Naive thymus-derived CD4-positive, alpha-beta T cell (primary cell): ENCODE measurements around the gene KRT4. TPM values are rescaled to one million over a fixed set of nuclear protein-coding genes. Genes with fewer than 3 reads are reported as not detected.

ENCODE experiments used
- ATAC-seq: fragments of 150-1000 bp; cut with Tn5 transposase; 2 replicates; pipeline ENCODE4 v1.10.0; 2021; ENCODE audit warnings: mild to moderate bottlenecking, moderate library complexity
- CTCF ChIA-PET: fragments of 350-600 bp; sonication (Branson Sonifier 250); formaldehyde crosslinking; loops from one replicate; lab custom pipeline; 2021; ENCODE audit warnings: antibody characterized with exemption; lab: Charles Lee
- POLR2A ChIA-PET: fragments of 350-600 bp; sonication (Branson Sonifier 250); formaldehyde crosslinking; loops from one replicate; lab custom pipeline; 2021; ENCODE audit warnings: antibody characterized with exemption, inconsistent platforms; lab: Charles Lee
- DNase-seq, 9 donors: peaks; one replicate each; pipeline versions ENCODE4 v3.0.0 to v3.0.0-alpha.2; 2020 to 2022; ENCODE audit warnings: mixed read lengths in 1 of 9
- H3K27ac ChIP-seq: one replicate; pipeline ENCODE4 v1.7.0; 2013; ENCODE audit warnings: mild to moderate bottlenecking, low read depth, low read length, moderate library complexity
- H3K27me3 ChIP-seq, 2 donors: one replicate each; pipeline ENCODE4 v1.7.0; 2013; ENCODE audit warnings: low read length in 2 of 2, mild to moderate bottlenecking in 2 of 2, moderate library complexity in 2 of 2; ENCODE audit not compliant: control insufficient read depth in 2 of 2, insufficient read depth in 2 of 2
- H3K36me3 ChIP-seq, 3 experiments: 1 replicate in 2 of 3; 2 replicates in 1 of 3; pipeline ENCODE4 v1.7.0; 2013; ENCODE audit warnings: low read length in 3 of 3, mild to moderate bottlenecking in 3 of 3, moderate library complexity in 1 of 3; ENCODE audit not compliant: insufficient read depth in 3 of 3, control insufficient read depth in 2 of 3
- H3K4me1 ChIP-seq, 2 donors: one replicate each; pipeline ENCODE4 v1.7.0; 2013; ENCODE audit warnings: low read length in 2 of 2, mild to moderate bottlenecking in 2 of 2, moderate library complexity in 1 of 2; ENCODE audit not compliant: control insufficient read depth in 2 of 2, insufficient read depth in 2 of 2
- H3K4me3 ChIP-seq: 2 replicates; pipeline ENCODE4 v1.7.0; 2013; ENCODE audit warnings: mild to moderate bottlenecking, low read length
- H3K9me3 ChIP-seq, 3 experiments: 1 replicate in 2 of 3; 2 replicates in 1 of 3; pipeline ENCODE4 v1.7.0; 2013; ENCODE audit warnings: low read length in 3 of 3; ENCODE audit not compliant: control insufficient read depth in 2 of 3
- H3K27ac Mint-ChIP-seq, 9 donors: one replicate each; pipeline ENCODE4 v1.8.0; 2020 to 2022; ENCODE audit warnings: mixed read lengths in 9 of 9, mild to moderate bottlenecking in 8 of 9, moderate library complexity in 5 of 9, inconsistent platforms in 2 of 9
- H3K27me3 Mint-ChIP-seq, 5 donors: one replicate each; pipeline ENCODE4 v1.8.0; 2021 to 2022; ENCODE audit warnings: mixed read lengths in 5 of 5, mild to moderate bottlenecking in 1 of 5
- H3K36me3 Mint-ChIP-seq, 5 donors: one replicate each; pipeline ENCODE4 v1.8.0; 2020 to 2022; ENCODE audit warnings: mixed read lengths in 5 of 5, mild to moderate bottlenecking in 3 of 5, inconsistent platforms in 1 of 5
- H3K4me1 Mint-ChIP-seq, 7 donors: one replicate each; pipeline ENCODE4 v1.8.0; 2020 to 2022; ENCODE audit warnings: mixed read lengths in 7 of 7, mild to moderate bottlenecking in 3 of 7, inconsistent platforms in 1 of 7
- H3K4me3 Mint-ChIP-seq, 10 donors: one replicate each; pipeline ENCODE4 v1.8.0; 2020 to 2022; ENCODE audit warnings: mild to moderate bottlenecking in 10 of 10, mixed read lengths in 10 of 10, moderate library complexity in 6 of 10, inconsistent platforms in 2 of 10
- H3K9me3 Mint-ChIP-seq, 11 donors: one replicate each; pipeline ENCODE4 v1.8.0; 2020 to 2022; ENCODE audit warnings: mixed read lengths in 11 of 11, mild to moderate bottlenecking in 4 of 11, inconsistent platforms in 1 of 11, moderate library complexity in 1 of 11
- intact Hi-C, 2 donors: fragments of 100-400 bp; cut with micrococcal nuclease; formaldehyde crosslinking; loops; one replicate each; pipeline ENCODE4 v1.15.1; 2023
- polyA plus RNA-seq, 2 donors: library from polyadenylated mRNA; unstranded; fragments of 300-500 nt; fragmentation: Illumina TruSeq; gene quantifications; one replicate each; pipeline ENCODE4 v1.2.3, GENCODE V29; 2021
- total RNA-seq, 6 experiments: library from RNA in 5 of 6; stranded (reverse) in 5 of 6; gene quantifications; 1 replicate in 5 of 6; 2 replicates in 1 of 6; pipeline ENCODE4 v1.2.3 and lab custom pipeline; 2021 to 2026

Gene KRT4
- total and polyA plus RNA-seq, 7 experiments from 2014 or later, result not detected

DNA sequence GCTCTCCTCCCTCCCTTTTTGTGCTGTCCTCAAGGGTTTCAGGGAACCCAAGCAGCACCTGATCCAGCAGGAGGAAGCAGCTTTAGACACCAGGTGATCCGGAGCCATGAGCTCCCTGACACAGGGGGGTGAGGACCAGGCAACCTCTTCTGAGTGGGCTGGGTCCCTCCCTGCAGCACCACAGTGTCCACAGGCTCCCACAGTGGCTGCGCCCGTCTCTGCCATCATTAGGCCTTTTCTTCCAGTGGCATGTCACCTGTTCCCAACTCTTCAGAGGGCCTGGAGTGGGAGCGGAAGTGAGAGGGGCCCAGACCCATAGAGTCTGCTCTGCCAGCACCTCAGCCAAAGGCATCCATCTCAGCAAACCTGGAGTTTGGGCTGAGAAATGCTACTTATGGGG lies 36.4 kb downstream of the KRT4 start:
- Histone ChIP-seq H3K27ac (no peak overlapping the region), H3K36me3 (no peaks in the 10 kb centered on the region), H3K4me3 (no peak overlapping the region), H3K4me1 (no peaks in the 10 kb centered on the region), H3K9me3 (no peaks in the 10 kb centered on the region), H3K27me3 (no peaks in the 10 kb centered on the region)
- CTCF ChIA-PET, result interaction anchor here (0.6 kb wide), 1 partner anchor 144 kb away, joined by 3 read pairs; no protein-coding TSS in a partner anchor
- Mint-ChIP-seq H3K4me3 (no peak overlapping the region), H3K9me3 (peaks cover 0 to 2% (median 0%) of the 10 kb centered on the region in 11 donors), H3K27me3 (peaks cover 0 to 17% (median 0%) of the 10 kb centered on the region in 5 donors), H3K4me1 (peaks cover 0 to 1% (median 0%) of the 10 kb centered on the region in 7 donors), H3K36me3 (no peaks in the 10 kb centered on the region), H3K27ac (no peak overlapping the region)
- ATAC-seq, result no peak
- POLR2A ChIA-PET, result interaction anchor here (0.7 kb wide), 1 partner anchor 786 kb away, joined by 3 read pairs; no protein-coding TSS in a partner anchor
- DNase-seq, result no peak
- intact Hi-C loops, result no loop called here

DNA sequence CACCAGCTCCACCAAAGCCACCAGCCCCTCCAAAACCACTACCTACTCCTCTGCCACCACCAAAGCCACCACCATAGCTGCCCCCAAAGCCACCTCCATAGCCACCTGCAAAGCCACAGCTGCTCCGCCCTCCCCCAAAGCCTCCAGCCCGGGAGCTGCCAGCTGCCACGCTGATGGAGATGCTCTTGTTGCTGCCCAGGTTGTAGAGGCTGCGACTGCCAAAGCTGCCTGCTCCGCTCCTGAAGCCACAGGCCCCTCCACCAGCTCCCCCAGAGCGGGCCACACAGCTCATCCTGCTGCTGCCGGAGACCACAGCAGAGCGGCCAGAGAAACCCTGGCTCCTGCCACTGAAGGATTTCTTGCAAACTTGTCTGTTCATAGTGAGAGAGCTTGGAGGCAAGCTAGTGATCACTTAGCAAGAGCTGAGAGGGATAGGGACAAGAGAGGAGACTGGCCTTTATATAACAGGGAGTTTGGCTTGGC lies 37.0 kb downstream of the KRT4 start, which contains the start of gene KRT76:
KRT76 (minus strand) TSS at position 433 of the 483 bp plus-strand sequence; CDS start at position 379, 54 bp downstream.
- CTCF ChIA-PET, result interaction anchor here (0.6 kb wide), 1 partner anchor 145 kb away, joined by 3 read pairs; no protein-coding TSS in a partner anchor
- no peak within 1 kb of the TSS for H3K27ac ChIP-seq
- Mint-ChIP-seq H3K36me3 (no peaks in the 10 kb centered on the region), H3K27ac (peak within 1 kb of the TSS in 3 of 9 donors; percentile 4 to 82 (median 34)), H3K4me3 (no peak within 1 kb of the TSS), H3K4me1 (peaks cover 0 to 1% (median 0%) of the 10 kb centered on the region in 7 donors), H3K27me3 (peaks cover 0 to 17% (median 0%) of the 10 kb centered on the region in 5 donors), H3K9me3 (peaks cover 0 to 2% (median 0%) of the 10 kb centered on the region in 11 donors)
- no peaks in the 10 kb centered on the region for H3K4me1 ChIP-seq
- DNase-seq (no peak), ATAC-seq (no peak)
- H3K36me3 ChIP-seq, result no peaks in the 10 kb centered on the region
- no peaks in the 10 kb centered on the region for H3K27me3 ChIP-seq
- H3K9me3 ChIP-seq, result no peaks in the 10 kb centered on the region
- POLR2A ChIA-PET, result interaction anchor here (0.7 kb wide), 1 partner anchor 785 kb away, joined by 3 read pairs; no protein-coding TSS in a partner anchor
- H3K4me3 ChIP-seq, result no peak within 1 kb of the TSS
- intact Hi-C loops, result no loop called here

DNA sequence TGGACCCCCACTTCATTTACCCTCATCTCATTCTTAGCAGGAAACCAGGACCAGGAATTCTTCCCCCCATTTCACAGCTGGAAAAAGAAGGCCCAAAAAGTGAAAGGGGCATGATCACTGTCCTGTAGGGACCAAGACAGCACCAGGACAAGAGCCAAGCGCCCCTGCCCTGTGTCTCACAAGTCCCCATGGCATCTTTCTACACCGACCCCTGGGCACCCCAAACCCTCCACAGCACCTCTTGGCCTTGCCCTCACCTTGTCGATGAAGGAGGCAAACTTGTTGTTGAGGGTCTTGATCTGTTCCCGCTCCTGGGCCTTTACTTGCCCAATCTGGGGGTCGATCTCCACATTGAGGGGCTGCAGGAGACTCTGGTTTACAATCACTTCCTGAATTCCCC lies 37.5 kb downstream of the KRT4 start:
- CTCF ChIA-PET, result no interaction called here
- H3K27me3 Mint-ChIP-seq, result peaks cover 0 to 16% (median 0%) of the 10 kb centered on the region in 5 donors
- H3K27ac Mint-ChIP-seq, result peak overlapping the region in 1 of 9 donors; percentile 82
- no peak overlapping the region for H3K4me3 Mint-ChIP-seq
- peaks cover 0 to 1% (median 0%) of the 10 kb centered on the region in 7 donors for H3K4me1 Mint-ChIP-seq
- H3K36me3 Mint-ChIP-seq, result no peaks in the 10 kb centered on the region
- intact Hi-C loops, result no loop called here
- H3K36me3 ChIP-seq, result no peaks in the 10 kb centered on the region
- DNase-seq (no peak), ATAC-seq (no peak)
- peaks cover 0 to 2% (median 0%) of the 10 kb centered on the region in 11 donors for H3K9me3 Mint-ChIP-seq
- POLR2A ChIA-PET, result no interaction called here
- H3K27me3 ChIP-seq, result no peaks in the 10 kb centered on the region
- H3K4me3 ChIP-seq, result no peak overlapping the region
- no peak overlapping the region for H3K27ac ChIP-seq
- no peaks in the 10 kb centered on the region for H3K4me1 ChIP-seq
- no peaks in the 10 kb centered on the region for H3K9me3 ChIP-seq

DNA sequence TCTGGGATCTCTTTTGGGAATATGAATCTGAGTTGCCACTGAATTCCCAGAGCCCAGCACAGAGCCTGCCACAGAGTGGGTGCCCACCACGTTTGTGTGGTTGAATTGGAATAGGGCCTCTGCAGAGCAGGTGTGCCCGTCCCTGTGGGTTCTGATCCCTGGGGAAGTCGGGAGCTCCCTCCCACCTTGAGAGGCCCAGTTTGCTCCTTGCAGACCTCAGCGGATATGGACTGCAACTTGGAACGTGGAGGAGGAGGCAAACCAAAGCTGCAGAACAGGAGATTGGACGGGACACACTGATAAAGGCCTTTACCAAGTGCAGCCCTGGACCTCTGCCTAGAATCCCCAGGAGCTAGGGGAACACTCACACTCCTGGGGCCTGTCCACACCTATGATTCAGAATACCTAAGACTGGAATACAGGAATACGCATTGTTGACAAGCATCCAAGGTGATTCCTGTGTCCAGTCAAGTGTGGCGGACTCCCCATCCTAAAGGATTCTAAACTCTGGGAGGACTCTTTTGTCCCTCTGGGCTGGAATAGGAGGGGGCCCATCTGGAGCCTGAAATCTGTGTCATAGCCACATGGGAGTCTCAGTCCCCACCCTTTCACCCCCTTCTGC lies 39.2 kb downstream of the KRT4 start:
- no peak for ATAC-seq
- H3K27ac ChIP-seq, result no peak overlapping the region
- Mint-ChIP-seq H3K27me3 (peaks cover 0 to 8% (median 0%) of the 10 kb centered on the region in 5 donors), H3K36me3 (no peaks in the 10 kb centered on the region), H3K4me3 (no peak overlapping the region), H3K9me3 (peaks cover 0 to 5% (median 0%) of the 10 kb centered on the region in 11 donors), H3K27ac (no peak overlapping the region), H3K4me1 (peaks cover 0 to 1% (median 0%) of the 10 kb centered on the region in 7 donors)
- no peaks in the 10 kb centered on the region for H3K27me3 ChIP-seq
- H3K36me3 ChIP-seq, result no peaks in the 10 kb centered on the region
- CTCF ChIA-PET, result interaction anchor here (1.4 kb wide), 1 partner anchor 46 kb away, joined by 3 read pairs; no protein-coding TSS in a partner anchor
- no peaks in the 10 kb centered on the region for H3K9me3 ChIP-seq
- POLR2A ChIA-PET, result interaction anchor here (0.6 kb wide), 1 partner anchor 129 kb away, joined by 3 read pairs; no protein-coding TSS in a partner anchor
- H3K4me3 ChIP-seq, result no peak overlapping the region
- intact Hi-C loops, result no loop called here
- no peak for DNase-seq
- no peaks in the 10 kb centered on the region for H3K4me1 ChIP-seq

DNA sequence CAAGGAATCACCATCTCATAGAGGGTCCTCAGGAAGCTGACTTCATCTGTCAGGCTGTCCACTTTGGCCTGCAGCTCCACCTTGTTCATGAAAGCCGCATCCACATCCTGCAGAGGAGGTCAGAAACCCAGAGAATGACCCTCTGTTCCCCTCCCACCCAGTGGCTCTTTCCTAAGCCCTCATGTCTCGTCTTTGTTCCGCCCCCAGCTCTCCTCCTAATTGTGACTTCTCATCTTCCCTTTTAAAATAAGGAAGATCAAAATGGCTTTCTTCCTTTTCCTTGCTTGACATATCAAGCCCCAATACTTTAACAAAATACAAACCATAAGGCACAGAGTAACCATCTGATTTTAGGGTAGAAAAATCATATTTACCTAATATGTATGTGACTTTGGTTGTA lies 41.1 kb downstream of the KRT4 start:
- H3K4me1 Mint-ChIP-seq, result peaks cover 0 to 1% (median 0%) of the 10 kb centered on the region in 7 donors
- POLR2A ChIA-PET, result interaction anchor here (1.3 kb wide), 1 partner anchor 187 kb away, joined by 4 read pairs; no protein-coding TSS in a partner anchor
- intact Hi-C loops, result no loop called here
- DNase-seq (no peak), ATAC-seq (no peak)
- no peak overlapping the region for H3K4me3 Mint-ChIP-seq
- CTCF ChIA-PET, result no interaction called here
- Histone ChIP-seq H3K27me3 (no peaks in the 10 kb centered on the region), H3K9me3 (no peaks in the 10 kb centered on the region), H3K4me3 (no peak overlapping the region), H3K27ac (no peak overlapping the region), H3K4me1 (no peaks in the 10 kb centered on the region), H3K36me3 (no peaks in the 10 kb centered on the region)
- H3K27ac Mint-ChIP-seq, result peak overlapping the region in 1 of 9 donors; percentile 17
- peaks cover 0 to 5% (median 0%) of the 10 kb centered on the region in 11 donors for H3K9me3 Mint-ChIP-seq
- H3K36me3 Mint-ChIP-seq, result no peaks in the 10 kb centered on the region
- peaks cover 0 to 9% (median 0%) of the 10 kb centered on the region in 5 donors for H3K27me3 Mint-ChIP-seq

DNA sequence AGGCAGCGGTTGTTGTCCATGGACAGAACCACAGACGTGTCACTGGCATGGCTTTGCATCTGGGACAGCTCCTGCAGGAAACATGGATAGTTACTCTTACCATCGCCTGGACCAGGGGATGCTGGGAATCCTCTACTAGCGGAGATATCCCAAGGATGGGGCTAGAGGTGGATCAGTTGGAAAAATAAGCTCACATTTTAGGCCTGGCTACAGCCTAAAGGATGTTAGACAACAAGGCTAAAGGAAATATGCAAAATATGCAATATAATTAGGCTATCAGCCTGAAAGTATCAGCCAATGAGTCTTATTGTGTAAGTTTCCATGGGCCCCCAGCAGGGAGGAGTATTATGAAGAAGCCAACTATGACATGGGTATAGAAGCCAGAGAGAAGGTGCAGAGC lies 41.7 kb downstream of the KRT4 start:
- Mint-ChIP-seq H3K27me3 (peaks cover 0 to 9% (median 0%) of the 10 kb centered on the region in 5 donors), H3K9me3 (peaks cover 0 to 5% (median 0%) of the 10 kb centered on the region in 11 donors), H3K4me1 (peaks cover 0 to 1% (median 0%) of the 10 kb centered on the region in 7 donors), H3K27ac (peak overlapping the region in 2 of 9 donors; percentile 17 to 25), H3K36me3 (no peaks in the 10 kb centered on the region), H3K4me3 (no peak overlapping the region)
- no peaks in the 10 kb centered on the region for H3K4me1 ChIP-seq
- H3K9me3 ChIP-seq, result no peaks in the 10 kb centered on the region
- no peak for DNase-seq
- H3K4me3 ChIP-seq, result no peak overlapping the region
- no peaks in the 10 kb centered on the region for H3K27me3 ChIP-seq
- no peaks in the 10 kb centered on the region for H3K36me3 ChIP-seq
- ATAC-seq, result no peak
- CTCF ChIA-PET, result no interaction called here
- intact Hi-C loops, result no loop called here
- POLR2A ChIA-PET, result interaction anchor here (1.3 kb wide), 1 partner anchor 187 kb away, joined by 4 read pairs; no protein-coding TSS in a partner anchor
- no peak overlapping the region for H3K27ac ChIP-seq
